ENCODE results near the gene GLI3.

Gene GLI3

GRCh38 chr7:42235741-42236161 lies 1.3 kb downstream of the GLI3 start:
- DNase-seq: no peak

GRCh38 chr7:42234736-42235135 lies 2.3 kb downstream of the GLI3 start:
- no peak for DNase-seq

- DNase-seq: no peak
These were observed 3.2 kb downstream of the GLI3 start for GRCh38 chr7:42233695-42234331.

- DNase-seq: no peak
These were observed 3.8 kb downstream of the GLI3 start for GRCh38 chr7:42233171-42233570.

GRCh38 chr7:42232275-42232674 lies 4.7 kb downstream of the GLI3 start:
- DNase-seq: no peak

- DNase-seq: no peak
These were observed 5.8 kb downstream of the GLI3 start for GRCh38 chr7:42231043-42231787.

- DNase-seq: no peak
These were observed 8.9 kb downstream of the GLI3 start for GRCh38 chr7:42227936-42228591.

- no peak for DNase-seq
These were observed 9.5 kb downstream of the GLI3 start for GRCh38 chr7:42227541-42227935.

- DNase-seq: no peak
These were observed 10.0 kb downstream of the GLI3 start for GRCh38 chr7:42227021-42227420.

GRCh38 chr7:42226354-42226941 lies 10.6 kb downstream of the GLI3 start:
- no peak for DNase-seq

- DNase-seq: no peak
These were observed 12.5 kb downstream of the GLI3 start for GRCh38 chr7:42224391-42225003.

- no peak for DNase-seq
These were observed 14.1 kb downstream of the GLI3 start for GRCh38 chr7:42222891-42223290.

- no peak for DNase-seq
These were observed 14.9 kb downstream of the GLI3 start for GRCh38 chr7:42222125-42222524.

GRCh38 chr7:42221304-42221703 lies 15.7 kb downstream of the GLI3 start:
- no peak for DNase-seq

GRCh38 chr7:42219447-42219846 lies 17.6 kb downstream of the GLI3 start:
- no peak for DNase-seq

GRCh38 chr7:42218248-42218647 lies 18.8 kb downstream of the GLI3 start:
- no peak for DNase-seq

- DNase-seq: no peak
These were observed 19.5 kb downstream of the GLI3 start for GRCh38 chr7:42217548-42217947.

GRCh38 chr7:42217053-42217452 lies 20.0 kb downstream of the GLI3 start:
- DNase-seq: no peak

- no peak for DNase-seq
These were observed 22.8 kb downstream of the GLI3 start for GRCh38 chr7:42214060-42214679.

- DNase-seq: no peak
These were observed 23.9 kb downstream of the GLI3 start for GRCh38 chr7:42213093-42213492.

- DNase-seq: no peak
These were observed 24.4 kb downstream of the GLI3 start for GRCh38 chr7:42212541-42213090.

- no peak for DNase-seq
These were observed 25.1 kb downstream of the GLI3 start for GRCh38 chr7:42211938-42212337.

GRCh38 chr7:42210779-42211178 lies 26.2 kb downstream of the GLI3 start:
- DNase-seq: no peak
